ELF-1 (cell line): Measurements from ENCODE around the gene B4GALT5.
"Not testable (repeated sequence)": the region's sequence is repeated elsewhere in the genome, so short reads cannot be mapped to it uniquely, and the experiment has no call there.

Source experiments
- DNase-seq: peaks from one replicate; pipeline ENCODE4 v3.0.0-alpha.2; 2016; ENCODE audit warnings: low read depth, low spot score

Gene B4GALT5

DNA sequence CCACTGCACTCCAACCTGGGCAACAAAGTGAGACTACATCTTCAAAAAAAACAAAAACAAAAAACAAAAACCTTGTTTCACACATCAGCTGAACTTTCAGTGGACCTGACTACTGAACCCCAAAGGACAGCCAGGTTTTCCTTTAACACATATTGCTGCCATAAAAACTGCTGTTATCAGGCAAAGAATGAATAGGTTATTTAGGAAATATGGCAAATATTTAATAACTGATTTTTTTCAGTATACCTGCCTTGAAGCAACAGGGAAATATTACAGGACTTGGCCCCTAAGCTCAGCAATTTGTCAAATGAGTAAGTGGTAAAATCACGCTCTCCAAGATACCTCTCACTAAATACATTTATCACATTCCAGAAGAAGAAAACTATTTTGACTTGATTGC lies 34.0 kb downstream of the B4GALT5 start:
- DNase-seq: no peak

DNA sequence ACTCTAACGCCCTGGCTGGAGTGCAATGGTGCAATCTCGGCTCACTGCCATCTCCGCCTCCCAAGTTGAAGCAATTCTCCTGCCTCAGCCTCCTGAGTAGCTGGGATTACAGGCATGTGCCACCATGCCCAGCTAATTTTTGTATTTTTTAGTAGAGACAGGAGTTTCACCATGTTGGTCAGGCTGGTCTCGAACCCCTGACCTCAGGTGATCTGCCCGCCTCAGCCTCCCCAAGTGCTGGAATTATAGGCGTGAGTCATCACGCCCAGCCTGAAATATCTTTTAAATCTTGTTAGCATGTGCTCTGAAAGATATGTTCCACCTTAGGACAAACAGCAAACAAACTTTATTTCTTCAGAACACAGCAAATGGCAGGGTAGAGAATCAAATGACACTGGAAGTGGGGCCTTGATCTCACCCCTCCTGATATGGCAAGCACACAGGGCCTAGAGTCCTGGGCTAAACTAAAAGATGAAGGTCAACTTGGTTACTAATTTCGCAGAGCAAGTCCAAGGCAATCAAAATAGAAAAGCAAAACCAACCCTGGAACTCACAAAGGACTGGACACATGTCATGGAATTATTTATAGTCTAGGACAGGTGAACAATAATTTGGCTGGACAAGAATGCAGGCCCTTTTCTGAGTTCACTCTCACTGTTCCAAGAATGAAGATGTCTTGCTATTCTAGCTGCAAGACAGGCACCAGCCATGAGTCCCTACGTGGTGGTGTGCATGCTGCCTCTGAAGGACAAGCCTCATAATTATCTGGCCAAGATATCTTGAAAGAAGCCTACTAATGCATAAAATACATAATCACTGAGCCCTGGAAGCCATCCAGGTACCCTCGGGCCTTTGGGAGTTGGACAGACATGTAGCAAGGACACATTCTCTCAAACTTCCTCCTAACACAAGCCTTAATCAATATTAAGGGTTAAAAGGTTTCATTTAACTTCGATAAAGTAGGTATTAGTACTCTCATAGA lies 35.6 kb downstream of the B4GALT5 start:
- no peak for DNase-seq

DNA sequence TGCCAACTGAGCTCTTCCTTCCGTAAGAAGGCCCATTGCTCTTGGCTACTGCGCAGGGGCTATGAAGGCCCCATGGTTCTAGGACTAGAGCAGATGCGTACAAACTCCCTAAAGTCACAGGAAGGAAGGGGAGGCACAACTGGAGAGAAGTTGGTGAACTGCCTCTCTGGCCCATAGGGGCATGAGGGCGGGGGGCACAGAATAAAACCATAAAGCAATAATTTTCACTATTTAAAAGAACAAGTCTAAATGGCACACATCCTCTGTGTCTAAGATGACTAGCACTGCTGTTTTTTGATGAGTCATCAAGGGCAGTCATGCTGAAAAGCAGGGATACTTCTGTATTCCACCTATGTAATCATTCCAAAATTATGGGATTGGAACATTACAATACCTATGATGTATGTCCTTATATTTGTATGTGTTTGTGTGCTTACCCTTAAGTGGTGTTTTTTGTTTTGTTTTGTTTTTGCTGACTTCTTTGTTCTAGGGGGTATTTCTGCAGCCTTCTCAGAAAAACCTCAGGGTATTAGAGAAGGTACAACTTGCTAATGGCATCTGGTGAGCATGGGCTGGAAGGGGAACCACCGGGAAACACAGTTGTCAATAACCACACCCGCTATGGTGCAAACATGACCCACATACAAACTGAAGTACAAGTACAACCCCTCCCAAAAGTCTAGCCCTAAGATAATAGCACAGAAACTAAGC lies 36.9 kb downstream of the B4GALT5 start:
- DNase-seq: no peak

DNA sequence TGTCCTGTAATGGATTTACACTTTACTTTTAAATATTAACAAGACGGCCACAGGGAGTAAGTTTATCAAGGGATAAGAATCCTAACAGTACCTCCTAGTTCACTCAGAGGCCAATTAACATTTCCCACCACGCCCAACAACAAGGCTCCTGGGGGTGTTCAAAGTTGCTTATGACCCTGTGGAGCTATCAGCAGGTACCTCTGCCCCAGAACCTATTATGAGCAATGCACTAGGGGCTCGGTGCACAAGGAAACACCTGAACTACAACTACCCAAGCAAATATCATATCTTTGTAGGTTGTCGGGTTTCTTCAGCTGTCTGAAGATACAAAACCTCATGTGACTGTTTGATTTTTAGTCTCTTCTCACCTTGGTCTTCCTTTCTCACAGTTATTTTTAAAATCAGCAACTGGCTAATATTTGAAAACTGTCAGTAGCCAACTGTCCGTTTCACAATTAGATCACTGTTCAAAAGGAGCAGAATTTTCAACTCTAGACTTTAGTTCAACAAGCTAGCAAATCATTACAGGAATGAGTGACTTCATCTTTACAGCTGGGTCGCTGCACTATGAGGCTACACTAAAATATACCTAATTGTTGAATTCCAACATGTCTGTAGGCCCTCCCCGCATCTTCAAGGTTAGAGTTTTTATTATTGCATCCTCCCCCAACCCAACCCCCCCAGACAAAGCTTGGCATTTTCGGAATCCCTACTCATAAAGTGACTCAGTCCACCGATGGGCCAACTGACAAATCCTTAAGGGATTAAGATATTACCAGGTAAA lies 38.1 kb downstream of the B4GALT5 start:
- DNase-seq: no peak

DNA sequence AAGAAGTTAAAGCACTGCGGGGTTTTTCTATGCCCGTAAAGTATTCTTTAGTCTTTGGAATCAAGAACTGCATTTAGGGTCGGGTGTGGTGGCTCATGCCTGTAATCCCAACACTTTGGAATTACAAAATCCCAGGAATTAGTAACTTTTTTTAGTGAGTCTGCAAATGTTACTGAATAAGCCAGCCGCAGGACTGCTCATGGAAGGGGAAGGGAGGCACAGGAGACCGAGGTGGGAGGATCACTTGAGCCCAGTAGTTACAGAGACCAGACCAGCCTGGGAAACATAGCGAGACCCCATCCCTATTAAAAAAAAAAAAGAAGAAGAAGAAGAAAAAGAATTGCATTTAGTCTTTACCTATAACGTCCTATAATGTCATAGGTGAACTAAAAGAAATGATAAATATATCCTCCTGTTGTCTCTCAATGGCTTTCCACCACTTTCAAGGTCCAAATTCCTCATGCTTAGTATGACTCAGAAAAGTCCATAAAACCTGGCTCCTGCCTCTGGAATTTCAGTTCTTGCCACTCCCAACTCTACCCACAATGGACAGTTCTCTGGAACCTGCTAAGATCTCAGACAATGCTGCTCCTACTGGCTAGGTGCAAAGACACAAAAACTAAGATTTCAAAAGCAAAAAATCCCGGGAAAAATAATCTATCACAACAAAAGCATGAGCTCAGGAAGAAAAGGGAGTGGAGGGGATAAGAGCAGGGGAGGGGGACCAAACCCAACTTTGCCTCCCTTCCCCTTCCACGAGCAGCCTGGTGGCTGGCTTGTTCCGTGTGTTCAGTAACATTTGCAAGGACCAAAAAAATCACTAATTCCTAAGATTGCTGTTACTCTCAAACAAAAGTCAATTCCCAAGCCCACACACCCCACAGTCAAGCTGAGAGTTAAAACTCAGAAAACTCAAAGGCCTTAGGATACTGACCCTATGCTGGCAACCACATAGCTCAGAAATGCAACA lies 39.0 kb downstream of the B4GALT5 start:
- peak; percentile 46 for DNase-seq

DNA sequence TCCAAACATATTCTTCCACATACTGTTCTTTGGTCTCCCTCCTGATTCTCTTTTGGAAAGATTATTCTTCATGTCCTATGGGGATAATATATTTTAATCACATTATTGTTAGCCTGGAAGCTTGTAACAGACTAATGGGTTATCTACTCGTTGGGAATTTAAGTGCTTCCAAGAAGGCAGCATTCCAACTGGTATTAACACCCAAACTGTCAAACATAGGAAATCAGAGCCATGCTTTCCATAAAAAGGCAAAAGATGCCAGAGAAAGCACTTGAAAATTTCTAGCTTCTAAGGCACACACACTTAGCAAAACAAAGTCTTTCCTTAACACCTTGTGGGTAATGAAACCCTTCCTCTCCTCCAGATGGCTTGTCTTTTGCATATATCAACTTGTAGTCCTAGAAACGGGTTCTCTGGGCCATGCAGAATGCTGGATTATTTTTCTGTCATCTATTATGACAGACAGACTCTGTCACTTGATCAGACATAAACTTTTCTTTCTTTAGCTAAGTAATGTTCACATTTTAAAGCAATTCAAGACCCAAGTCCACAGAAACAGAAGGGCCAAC lies 41.5 kb downstream of the B4GALT5 start:
- no peak for DNase-seq

DNA sequence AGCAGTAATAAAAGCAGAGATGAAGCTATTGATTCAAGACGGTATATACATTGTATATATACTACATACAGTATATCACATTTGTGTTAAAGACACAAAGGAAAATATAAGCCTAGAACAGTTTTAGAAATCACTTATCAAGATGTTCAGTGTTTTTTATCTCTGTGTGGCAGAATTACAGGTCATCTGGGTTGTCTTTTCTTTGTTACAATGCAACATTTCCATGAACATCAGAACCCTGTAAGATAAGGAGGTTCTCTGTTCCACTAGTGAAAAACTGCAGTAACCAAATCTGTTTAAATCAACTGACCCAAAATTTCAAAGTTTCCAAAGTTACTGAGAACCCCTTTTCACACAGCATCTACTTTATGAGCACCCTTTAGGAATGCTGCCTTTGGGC lies 42.2 kb downstream of the B4GALT5 start:
- DNase-seq: no peak

DNA sequence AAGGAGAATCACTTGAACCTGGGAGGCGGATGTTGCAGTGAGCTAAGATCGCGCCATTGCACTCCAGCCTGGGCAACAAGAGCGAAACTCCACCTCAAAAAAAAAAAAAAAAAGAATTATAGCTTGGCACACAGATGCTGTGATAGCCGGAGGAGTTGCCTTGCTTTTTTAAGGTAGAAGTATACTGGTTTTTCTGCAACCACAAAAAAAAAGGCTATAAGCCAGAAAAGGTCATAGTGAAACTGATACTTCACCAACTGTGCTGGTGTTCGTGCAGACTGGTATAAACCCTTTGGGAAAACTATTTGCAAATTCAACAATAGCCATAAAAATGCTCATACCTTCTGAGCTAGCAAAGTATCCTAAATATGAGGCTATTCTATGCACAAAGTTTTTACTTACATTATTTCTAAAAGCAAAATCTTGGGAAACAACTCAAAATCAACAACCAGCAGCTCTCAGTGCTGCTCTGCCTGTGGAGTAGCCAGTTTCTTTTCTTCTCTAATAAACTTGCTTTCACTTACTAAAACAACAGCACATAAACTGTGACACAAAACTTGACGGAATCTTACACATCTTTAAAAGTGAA lies 44.0 kb downstream of the B4GALT5 start:
- DNase-seq: no peak

DNA sequence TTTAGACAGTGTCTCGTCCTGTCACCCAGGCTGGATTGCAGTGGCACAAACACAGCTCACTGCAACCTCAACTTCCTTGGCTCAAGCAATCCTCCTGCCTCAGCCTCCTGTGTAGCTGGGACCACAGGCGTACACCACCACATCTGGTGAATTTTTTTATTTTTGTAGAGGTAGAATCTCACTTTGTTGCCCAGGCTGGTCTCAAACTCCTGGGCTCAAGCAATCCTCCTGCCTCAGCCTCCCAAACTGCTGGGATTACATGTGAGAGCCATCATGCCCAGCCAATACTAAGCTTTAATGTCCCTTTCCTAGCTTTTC lies 44.8 kb downstream of the B4GALT5 start:
- DNase-seq: not testable (repeated sequence)

DNA sequence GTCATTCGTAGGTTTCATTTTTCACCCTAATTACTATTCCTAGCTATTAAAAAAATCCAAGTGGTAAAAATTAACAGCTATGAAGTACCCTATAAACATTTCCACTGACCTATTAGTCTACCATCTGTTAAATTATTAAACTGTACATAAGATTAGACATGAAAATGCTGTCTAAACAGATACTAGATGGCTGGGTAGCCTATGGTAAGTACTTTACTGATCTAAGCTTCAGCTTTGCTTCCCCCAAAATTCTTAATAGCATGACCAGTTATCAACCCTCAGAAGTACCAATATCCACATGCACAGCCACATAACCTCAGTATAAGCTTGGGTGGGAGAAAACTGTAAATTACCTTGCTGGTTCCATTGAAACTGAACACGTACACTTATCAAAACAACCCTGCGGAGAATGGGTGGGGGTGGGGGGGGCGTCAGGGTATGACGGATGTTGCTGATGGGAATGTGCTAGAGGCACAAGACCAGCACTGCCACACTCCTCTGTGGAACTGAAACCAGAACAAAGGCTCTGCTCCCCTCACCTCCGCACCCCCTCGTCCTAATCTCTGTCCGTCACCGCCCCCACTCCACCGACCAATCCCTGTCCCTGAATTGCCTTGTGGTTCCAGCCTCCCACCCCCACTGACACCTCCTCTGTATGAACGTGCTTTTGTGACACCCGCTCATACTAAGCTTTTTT lies 45.3 kb downstream of the B4GALT5 start:
- no peak for DNase-seq

DNA sequence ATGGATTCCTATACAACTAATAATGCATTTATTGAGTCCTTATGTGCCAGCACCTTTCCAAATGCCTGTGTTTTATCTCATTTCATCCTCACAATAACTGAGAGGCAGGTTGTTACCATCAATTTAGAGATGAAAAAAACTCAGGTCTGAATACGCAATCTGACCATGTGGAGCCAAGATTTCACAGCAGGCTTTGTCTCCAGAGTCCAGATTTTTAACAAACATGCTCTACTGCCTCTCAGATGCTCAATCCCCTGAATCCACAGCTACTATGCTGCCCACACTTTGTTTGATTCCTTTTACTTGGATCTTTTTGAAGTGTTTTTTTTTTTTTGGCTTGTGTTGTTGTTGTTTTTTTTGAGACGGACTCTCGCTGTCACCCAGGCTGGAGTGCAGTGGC lies 46.8 kb downstream of the B4GALT5 start:
- no peak for DNase-seq

DNA sequence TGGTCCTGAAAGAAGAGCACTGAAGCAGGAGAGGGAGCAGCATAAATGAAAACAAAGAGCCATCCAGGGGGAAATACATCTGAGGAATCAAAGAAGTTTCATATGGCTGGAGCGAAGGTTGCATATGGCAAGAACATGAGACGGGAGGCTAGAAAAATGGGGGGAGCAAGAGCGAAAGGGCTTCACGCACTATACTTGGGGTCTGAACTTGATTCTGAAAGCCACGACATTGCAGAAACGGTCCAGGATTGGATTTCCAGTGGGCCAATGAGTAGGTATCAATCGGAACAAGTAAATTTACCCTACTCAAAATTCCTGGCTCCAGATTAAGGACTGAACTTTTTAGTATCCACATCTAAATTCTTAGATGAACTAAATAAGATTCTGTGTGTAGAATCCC lies 47.9 kb downstream of the B4GALT5 start:
- no peak for DNase-seq

DNA sequence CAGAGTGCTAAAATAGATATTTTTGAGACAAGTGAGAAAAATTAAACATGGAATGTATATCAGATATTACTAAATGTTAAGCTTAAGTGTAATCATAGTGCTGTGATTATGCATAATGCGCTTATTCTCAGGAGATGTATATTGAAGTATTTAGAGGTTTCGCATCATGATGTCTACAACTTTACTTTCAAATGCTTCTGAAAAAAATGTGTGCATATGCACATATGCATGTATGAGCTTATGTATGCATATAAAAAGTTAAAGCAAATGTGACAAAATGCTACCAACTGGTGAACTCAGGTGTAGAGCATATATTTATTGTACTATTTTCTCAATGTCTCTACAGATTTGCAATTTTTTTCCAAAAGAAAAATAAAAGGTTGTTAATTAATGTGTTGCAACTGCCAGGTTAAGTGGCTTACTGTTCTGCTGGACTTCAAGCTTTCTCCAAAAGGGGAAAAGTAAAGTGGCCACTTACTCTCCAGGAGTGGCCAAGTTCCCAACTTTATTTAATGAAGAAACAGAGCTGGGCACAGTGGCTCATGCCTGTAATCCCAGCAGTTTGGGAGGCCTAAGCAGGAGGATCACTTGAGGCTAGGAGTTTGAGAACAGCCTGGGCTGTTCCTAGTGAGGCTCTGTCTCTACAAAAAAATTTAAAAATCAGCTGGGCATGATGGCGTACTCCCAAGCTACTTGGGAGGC lies 48.9 kb downstream of the B4GALT5 start:
- DNase-seq: no peak

DNA sequence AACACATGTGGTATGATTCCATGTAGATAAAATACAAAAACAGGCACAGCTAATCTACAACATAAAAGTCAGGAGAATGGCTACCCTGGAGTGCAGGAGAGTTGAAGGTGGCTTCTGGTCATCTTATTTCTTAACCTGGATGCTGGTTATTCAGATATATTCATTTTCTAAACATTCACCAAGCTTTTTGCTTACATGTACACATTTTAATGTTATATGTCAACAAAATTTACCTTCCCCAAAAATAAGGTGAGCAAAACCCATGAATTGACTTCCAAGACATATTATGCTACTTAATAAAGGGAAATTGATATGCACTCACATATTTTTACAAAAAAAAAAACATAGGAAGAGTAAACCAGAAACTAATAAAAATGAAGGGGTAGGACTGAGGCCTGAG lies 50.6 kb downstream of the B4GALT5 start:
- no peak for DNase-seq

DNA sequence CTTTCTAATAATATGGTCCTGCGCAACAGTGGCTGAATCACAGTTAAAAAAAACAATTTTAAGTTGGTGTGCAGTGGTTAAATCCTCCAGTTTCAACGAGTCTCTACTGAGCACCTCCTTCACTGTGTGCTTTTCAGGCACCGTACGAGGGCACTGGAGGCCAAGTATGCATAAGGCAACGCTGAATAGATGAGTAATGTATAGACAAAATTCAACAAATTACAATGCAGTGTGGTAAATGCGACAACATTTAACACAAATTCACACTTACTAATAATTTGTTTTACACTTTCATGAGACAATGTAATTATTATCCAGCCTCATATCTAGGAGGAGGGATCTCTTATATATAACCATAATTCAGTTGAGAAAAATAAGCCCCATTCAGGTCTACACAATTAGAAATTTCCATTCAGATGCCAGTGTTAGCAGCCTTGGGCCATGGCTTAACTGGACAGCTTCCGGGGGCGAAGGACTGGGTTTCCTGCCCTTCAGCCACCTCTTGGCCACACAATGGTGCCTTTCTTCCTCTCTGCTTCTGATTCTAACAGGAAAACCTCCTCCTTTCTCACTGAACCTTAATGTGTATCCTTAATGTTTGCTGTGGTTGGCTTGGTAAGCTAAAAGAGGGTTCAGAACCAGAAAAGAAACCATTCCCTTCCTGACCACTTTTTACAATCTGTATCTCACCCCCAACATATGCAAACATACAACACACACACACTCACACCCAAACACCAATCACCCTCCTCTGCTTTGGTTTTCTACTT lies 51.9 kb downstream of the B4GALT5 start:
- no peak for DNase-seq

DNA sequence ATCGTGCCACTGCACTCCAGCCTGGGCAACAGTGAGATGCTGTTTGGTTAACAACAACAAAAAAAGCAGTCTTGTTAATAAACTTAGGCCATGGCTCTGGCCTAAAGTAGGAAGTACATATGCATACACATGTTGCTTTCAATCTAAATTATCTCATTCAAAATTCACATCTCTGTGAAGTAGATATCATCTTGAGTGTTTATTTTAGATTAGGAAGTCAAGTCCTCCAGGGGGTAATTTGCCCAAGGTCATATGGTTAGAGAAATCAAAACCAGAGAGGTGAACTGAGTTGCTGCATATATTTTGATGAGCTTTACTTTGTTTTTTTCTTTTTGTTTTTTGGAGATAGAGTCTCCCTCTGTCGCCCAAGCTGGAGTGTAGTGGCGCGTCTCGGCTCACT lies 52.8 kb downstream of the B4GALT5 start:
- DNase-seq: no peak

DNA sequence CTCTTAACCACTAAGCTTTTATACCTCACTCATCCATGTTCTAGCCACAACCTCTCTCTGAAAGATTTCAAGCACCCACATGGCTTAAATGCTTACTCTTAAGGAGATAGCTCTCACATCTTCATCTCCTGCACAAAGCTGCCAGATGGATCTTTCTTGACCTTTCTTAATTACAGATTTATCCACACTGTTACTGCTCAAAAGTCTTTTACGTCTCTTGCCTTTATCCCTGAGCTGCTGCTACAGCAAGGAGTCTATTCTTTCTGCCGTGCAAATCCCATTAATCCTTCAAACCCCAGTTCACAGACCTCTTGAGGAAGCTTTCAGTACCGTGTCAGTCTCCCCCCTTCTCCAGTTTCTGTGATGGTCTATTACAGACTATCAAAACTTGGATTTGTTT lies 54.6 kb downstream of the B4GALT5 start:
- no peak for DNase-seq

DNA sequence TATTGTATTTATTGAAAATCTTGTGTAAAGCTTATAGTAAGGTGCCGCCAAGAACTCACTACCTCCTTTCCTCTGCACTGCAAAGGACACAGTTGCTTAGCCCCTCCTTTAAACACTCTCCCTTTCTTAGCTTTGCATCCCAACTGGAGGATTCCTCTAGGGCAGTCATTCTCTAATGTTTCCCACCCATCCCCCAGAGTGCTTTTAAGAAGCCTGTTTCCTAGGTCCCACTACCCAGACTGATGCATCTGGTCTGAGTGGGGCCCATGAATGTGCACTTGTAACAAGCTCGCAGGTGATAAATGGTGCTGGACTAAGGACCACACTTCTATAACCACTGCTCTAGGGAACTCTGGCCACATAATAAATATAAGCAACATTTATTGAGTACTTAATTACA lies 55.2 kb downstream of the B4GALT5 start:
- DNase-seq: peak; percentile 55
